Ascending aorta (tissue), 2 donors: ENCODE measurements around the gene IMP4. TPM values are rescaled to one million over a fixed set of nuclear protein-coding genes. Genes with fewer than 3 reads are reported as not detected.

ENCODE experiments used
- DNase-seq, 2 donors: peaks; one replicate each; pipeline ENCODE4 v3.0.0-alpha.2; 2019; ENCODE audit warnings: low spot score in 2 of 2
- H3K27ac ChIP-seq, 2 donors: fragments of 200-600 bp; sonication (generic); one replicate each; pipeline ENCODE4 v1.5.1; 2016 to 2017; ENCODE audit warnings: mild to moderate bottlenecking in 1 of 2
- H3K27me3 ChIP-seq: fragments of 200-600 bp; sonication (generic); one replicate; pipeline ENCODE4 v1.5.1; 2017
- H3K36me3 ChIP-seq, 2 donors: fragments of 200-600 bp; sonication (generic); one replicate each; pipeline ENCODE4 v1.5.1; 2016
- H3K4me1 ChIP-seq, 2 donors: fragments of 200-600 bp; sonication (generic); one replicate each; pipeline ENCODE4 v1.5.1; 2016 to 2017; ENCODE audit warnings: mild to moderate bottlenecking in 1 of 2
- H3K4me3 ChIP-seq, 2 donors: fragments of 200-600 bp; sonication (generic); one replicate each; pipeline ENCODE4 v1.5.1; 2016 to 2017; ENCODE audit warnings: mild to moderate bottlenecking in 1 of 2
- H3K9me3 ChIP-seq, 2 donors: fragments of 200-600 bp; sonication (generic); one replicate each; pipeline ENCODE4 v1.5.1; 2016
- CTCF ChIP-seq, 3 experiments: fragments of 200-600 bp in 2 of 3; fragments of 450-650 bp in 1 of 3; sonication (generic) in 2 of 3; IDR thresholded peaks; one replicate each; pipeline ENCODE4 v1.5.1; 2016 to 2019; ENCODE audit warnings: antibody characterized with exemption in 3 of 3, mild to moderate bottlenecking in 1 of 3, moderate library complexity in 1 of 3
- intact Hi-C: fragments of 100-400 bp; cut with DNase I; formaldehyde crosslinking; loops from one replicate; pipeline ENCODE4 v1.15.1; 2023
- total RNA-seq: library from RNA; depleted of rRNA; stranded (reverse); fragments of >200 nt; gene quantifications from one replicate; pipeline ENCODE4 v1.1.0, GENCODE V29; 2016

Gene IMP4
- total RNA-seq, 1 donor from 2014 or later = 97.9 TPM

GRCh38 chr2:130345091-130345490 lies 2.4 kb downstream of the IMP4 start:
- DNase-seq = no peak
- no peaks in the 10 kb centered on the region for H3K9me3 ChIP-seq
- no peak overlapping the region for H3K27ac ChIP-seq
- intact Hi-C loops = no loop called here
- H3K4me3 ChIP-seq = no peak overlapping the region
- H3K27me3 ChIP-seq = no peaks in the 10 kb centered on the region
- H3K36me3 ChIP-seq = peaks cover 31 to 46% of the 10 kb centered on the region in 2 donors
- no peak for TF ChIP-seq CTCF (IDR thresholded peaks at IDR 0.05)
- peaks cover 3 to 16% of the 10 kb centered on the region in 2 donors for H3K4me1 ChIP-seq

- peaks cover 31 to 46% of the 10 kb centered on the region in 2 donors for H3K36me3 ChIP-seq
- no peak for TF ChIP-seq CTCF (IDR thresholded peaks at IDR 0.05)
- H3K4me1 ChIP-seq = peaks cover 3 to 16% of the 10 kb centered on the region in 2 donors
- DNase-seq = no peak
- H3K27ac ChIP-seq = no peak overlapping the region
- H3K27me3 ChIP-seq = no peaks in the 10 kb centered on the region
- H3K9me3 ChIP-seq = no peaks in the 10 kb centered on the region
- no peak overlapping the region for H3K4me3 ChIP-seq
- intact Hi-C loops = no loop called here
These were observed 2.9 kb downstream of the IMP4 start for GRCh38 chr2:130345611-130346010.

GRCh38 chr2:130346041-130346740 lies 3.5 kb downstream of the IMP4 start:
- Histone ChIP-seq H3K27ac (no peak overlapping the region), H3K9me3 (no peaks in the 10 kb centered on the region), H3K27me3 (no peaks in the 10 kb centered on the region), H3K36me3 (peaks cover 31 to 46% of the 10 kb centered on the region in 2 donors), H3K4me1 (peaks cover 3 to 16% of the 10 kb centered on the region in 2 donors), H3K4me3 (no peak overlapping the region)
- intact Hi-C loops = no loop called here
- no peak for DNase-seq
- TF ChIP-seq CTCF (IDR thresholded peaks at IDR 0.05) = no peak

- Histone ChIP-seq H3K27me3 (no peaks in the 10 kb centered on the region), H3K9me3 (no peaks in the 10 kb centered on the region), H3K4me1 (peaks cover 0 to 13% of the 10 kb centered on the region in 2 donors), H3K27ac (no peak overlapping the region), H3K36me3 (peaks cover 31 to 46% of the 10 kb centered on the region in 2 donors), H3K4me3 (no peak overlapping the region)
- intact Hi-C loops = no loop called here
- DNase-seq = no peak
- TF ChIP-seq CTCF (IDR thresholded peaks at IDR 0.05) = no peak
These were observed 4.0 kb downstream of the IMP4 start for GRCh38 chr2:130346741-130347066.

GRCh38 chr2:130347220-130347925 lies 4.7 kb downstream of the IMP4 start:
- H3K9me3 ChIP-seq = no peaks in the 10 kb centered on the region
- H3K27me3 ChIP-seq = no peaks in the 10 kb centered on the region
- H3K36me3 ChIP-seq = peaks cover 31 to 46% of the 10 kb centered on the region in 2 donors
- no peak overlapping the region for H3K4me3 ChIP-seq
- TF ChIP-seq CTCF (IDR thresholded peaks at IDR 0.05) = no peak
- no peak for DNase-seq
- intact Hi-C loops = no loop called here
- no peak overlapping the region for H3K27ac ChIP-seq
- peaks cover 0 to 13% of the 10 kb centered on the region in 2 donors for H3K4me1 ChIP-seq
